ENCODE data around the gene PLXNA2.

- TF ChIP-seq CTCF (IDR thresholded peaks at IDR 0.05) (no peak), POLR2A (IDR thresholded peaks at IDR 0.05) (no peak)
Measured at GRCh38 chr1:208041505-208041904, 202.7 kb downstream of the PLXNA2 start.

All from esophagus squamous epithelium (tissue), 4 donors.